Measurements from ENCODE around the gene GPR65. TPM values are rescaled to one million over a fixed set of nuclear protein-coding genes. Genes with fewer than 3 reads are reported as not detected.

The GPR65 gene
- total RNA-seq, 1 experiment from 2014 or later: not detected

GRCh38 chr14:88030079-88030478 is 25.1 kb downstream of the GPR65 start:
- Histone ChIP-seq H3K9me3 (ENCODE audit: low read depth, low read length, poor library complexity, severe bottlenecking) (no peaks in the 10 kb centered on the region), H3K4me1 (ENCODE audit: insufficient read depth, low read length, poor library complexity, severe bottlenecking) (no peaks in the 10 kb centered on the region), H3K27me3 (replicated peaks; ENCODE audit: insufficient read depth, low read depth, low read length, poor library complexity) (peaks cover 17% of the 10 kb centered on the region), H3K36me3 (ENCODE audit: insufficient read depth, low read length, poor library complexity, severe bottlenecking) (no peaks in the 10 kb centered on the region), H3K27ac (ENCODE audit: low read depth, low read length, poor library complexity, severe bottlenecking) (no peak overlapping the region), H3K4me3 (ENCODE audit: low read depth, low read length, poor library complexity, severe bottlenecking) (no peak overlapping the region)
- intact Hi-C loops (cut with micrococcal nuclease; ENCODE audit: unreplicated experiment): no loop called here
- ChIA-PET POLR2A (ENCODE audit: low non-redundant PET) (no interaction called here), CTCF (no interaction called here)
- BruUV-seq (replicated peaks): no TSS peak
- TF ChIP-seq CTCF (conservative IDR thresholded peaks at IDR 0.05; ENCODE audit: low read depth, low read length) (no peak), EZH2 (IDR thresholded peaks at IDR 0.05; ENCODE audit: borderline replicate concordance, low read depth, low read length, poor library complexity, severe bottlenecking) (no peak)
- DNase-seq (ENCODE audit: low spot score): no peak

DNA sequence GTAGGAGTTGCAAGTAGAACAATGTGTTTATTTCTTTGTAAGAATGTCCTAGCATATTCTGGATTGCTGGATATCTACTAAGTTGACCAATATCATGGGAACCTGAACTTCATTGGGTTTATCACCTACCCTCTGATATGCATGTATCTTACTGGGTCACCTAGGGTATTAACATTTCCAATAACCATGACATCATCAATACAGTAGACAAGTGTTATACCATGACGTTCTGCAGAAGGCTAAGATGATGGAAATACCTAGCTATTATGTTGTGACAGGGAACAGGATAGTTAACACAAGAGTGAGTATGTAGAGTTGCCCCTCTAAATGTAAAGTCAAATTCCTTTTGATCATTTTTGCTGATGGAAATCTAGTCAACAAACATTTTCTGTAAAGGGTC is 26.0 kb downstream of the GPR65 start:
- Histone ChIP-seq H3K36me3 (ENCODE audit: insufficient read depth, low read length, poor library complexity, severe bottlenecking) (no peaks in the 10 kb centered on the region), H3K4me3 (ENCODE audit: low read depth, low read length, poor library complexity, severe bottlenecking) (no peak overlapping the region), H3K27me3 (replicated peaks; ENCODE audit: insufficient read depth, low read depth, low read length, poor library complexity) (peaks cover 10% of the 10 kb centered on the region), H3K4me1 (ENCODE audit: insufficient read depth, low read length, poor library complexity, severe bottlenecking) (no peaks in the 10 kb centered on the region), H3K27ac (ENCODE audit: low read depth, low read length, poor library complexity, severe bottlenecking) (no peak overlapping the region), H3K9me3 (ENCODE audit: low read depth, low read length, poor library complexity, severe bottlenecking) (no peaks in the 10 kb centered on the region)
- no peak for TF ChIP-seq EZH2 (IDR thresholded peaks at IDR 0.05; ENCODE audit: borderline replicate concordance, low read depth, low read length, poor library complexity, severe bottlenecking)
- TF ChIP-seq CTCF (conservative IDR thresholded peaks at IDR 0.05; ENCODE audit: low read depth, low read length): no peak
- ChIA-PET POLR2A (ENCODE audit: low non-redundant PET) (no interaction called here), CTCF (no interaction called here)
- intact Hi-C loops (cut with micrococcal nuclease; ENCODE audit: unreplicated experiment): no loop called here
- no peak for DNase-seq (ENCODE audit: low spot score)
- no TSS peak for BruUV-seq (replicated peaks)

DNA sequence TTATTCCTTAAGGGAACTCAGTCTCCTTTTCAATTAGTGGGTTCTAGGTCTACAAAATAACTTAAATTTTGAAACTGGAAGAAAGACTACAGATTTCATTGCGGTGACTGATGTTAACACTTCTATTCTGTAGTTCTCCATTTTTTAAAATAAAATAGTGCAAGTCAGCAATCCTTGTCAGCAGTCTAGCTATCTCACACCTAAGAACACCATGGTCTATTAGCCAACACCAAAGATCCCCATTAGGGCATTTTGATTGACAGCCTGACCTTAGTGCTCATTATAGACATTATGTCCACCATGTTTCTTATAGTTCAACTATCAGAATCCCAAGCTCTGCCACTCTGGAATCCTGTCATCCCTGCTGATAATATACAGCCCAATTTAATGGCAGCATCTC is 27.4 kb downstream of the GPR65 start:
- Histone ChIP-seq H3K9me3 (ENCODE audit: low read depth, low read length, poor library complexity, severe bottlenecking) (no peaks in the 10 kb centered on the region), H3K36me3 (ENCODE audit: insufficient read depth, low read length, poor library complexity, severe bottlenecking) (no peaks in the 10 kb centered on the region), H3K4me3 (ENCODE audit: low read depth, low read length, poor library complexity, severe bottlenecking) (no peak overlapping the region), H3K27ac (ENCODE audit: low read depth, low read length, poor library complexity, severe bottlenecking) (no peak overlapping the region), H3K4me1 (ENCODE audit: insufficient read depth, low read length, poor library complexity, severe bottlenecking) (no peaks in the 10 kb centered on the region), H3K27me3 (replicated peaks; ENCODE audit: insufficient read depth, low read depth, low read length, poor library complexity) (peaks cover 5% of the 10 kb centered on the region)
- TF ChIP-seq EZH2 (IDR thresholded peaks at IDR 0.05; ENCODE audit: borderline replicate concordance, low read depth, low read length, poor library complexity, severe bottlenecking) (no peak), CTCF (conservative IDR thresholded peaks at IDR 0.05; ENCODE audit: low read depth, low read length) (no peak)
- BruUV-seq (replicated peaks): no TSS peak
- no peak for DNase-seq (ENCODE audit: low spot score)
- intact Hi-C loops (cut with micrococcal nuclease; ENCODE audit: unreplicated experiment): no loop called here
- POLR2A ChIA-PET (ENCODE audit: low non-redundant PET): no interaction called here
- CTCF ChIA-PET: no interaction called here

Data from A673 (cell line).